GM19395 (cell line): ENCODE data around the gene STYXL2.
A peak's percentile ranks its signal among the peaks of the same experiment; 100 is the strongest.

Source experiments
- ATAC-seq: cut with Tn5 transposase; IDR thresholded peaks from one replicate; pipeline ENCODE4 v1.9.1; 2021; ENCODE audit warnings: mild to moderate bottlenecking, moderate library complexity; ENCODE audit not compliant: unreplicated experiment

The STYXL2 gene

GRCh38 chr1:167093846-167094516 is at the start of gene STYXL2:
Gene STYXL2, plus strand, starts transcription at chr1:167094075. Its CDS starts 775 bp downstream, at chr1:167094850.
- no peak for ATAC-seq

- ATAC-seq, result no peak
Observed at GRCh38 chr1:167051907-167052306, 42.0 kb upstream of the STYXL2 start.

GRCh38 chr1:167052389-167052788 is 41.5 kb upstream of the STYXL2 start:
- ATAC-seq, result no peak

- ATAC-seq, result no peak
Observed at GRCh38 chr1:167054531-167054930, 39.3 kb upstream of the STYXL2 start.

GRCh38 chr1:167054946-167055630 is 38.8 kb upstream of the STYXL2 start:
- ATAC-seq, result no peak

GRCh38 chr1:167056529-167057231 is 37.2 kb upstream of the STYXL2 start:
- ATAC-seq, result peak; percentile 26

- ATAC-seq, result peak; percentile 80
Observed at GRCh38 chr1:167057241-167057688, 36.6 kb upstream of the STYXL2 start.

- ATAC-seq, result peak; percentile 55
Observed at GRCh38 chr1:167059045-167059808, 34.6 kb upstream of the STYXL2 start.

GRCh38 chr1:167059809-167060107 is 34.1 kb upstream of the STYXL2 start:
- ATAC-seq, result no peak

- no peak for ATAC-seq
Observed at GRCh38 chr1:167060141-167061072, 33.5 kb upstream of the STYXL2 start.

- ATAC-seq, result no peak
Observed at GRCh38 chr1:167061073-167061464, 32.8 kb upstream of the STYXL2 start.

GRCh38 chr1:167064621-167065020 is 29.3 kb upstream of the STYXL2 start:
- ATAC-seq, result no peak

GRCh38 chr1:167065471-167065870 is 28.4 kb upstream of the STYXL2 start:
- no peak for ATAC-seq

- ATAC-seq, result peak; percentile 72
Observed at GRCh38 chr1:167066333-167067122, 27.3 kb upstream of the STYXL2 start.

GRCh38 chr1:167067904-167068303 is 26.0 kb upstream of the STYXL2 start:
- ATAC-seq, result no peak

- ATAC-seq, result no peak
Observed at GRCh38 chr1:167068761-167069160, 25.1 kb upstream of the STYXL2 start.

- no peak for ATAC-seq
Observed at GRCh38 chr1:167071286-167071685, 22.6 kb upstream of the STYXL2 start.

GRCh38 chr1:167076136-167076710 is 17.7 kb upstream of the STYXL2 start:
- no peak for ATAC-seq
